Measurements from ENCODE around the gene UBAC1.
"Not testable (repeated sequence)": the region's sequence is repeated elsewhere in the genome, so short reads cannot be mapped to it uniquely, and the experiment has no call there.

UBAC1 gene

GRCh38 chr9:135914921-135915320 is 46.3 kb downstream of the UBAC1 start:
- no peak for FAIRE-seq

- not testable (repeated sequence) for FAIRE-seq
Observed at GRCh38 chr9:135911233-135911632, 49.9 kb downstream of the UBAC1 start.

- FAIRE-seq: no peak
Observed at GRCh38 chr9:135910757-135911156, 50.4 kb downstream of the UBAC1 start.

- FAIRE-seq: no peak
Observed at GRCh38 chr9:135910216-135910615, 51.0 kb downstream of the UBAC1 start.

GRCh38 chr9:135909371-135909770 is 51.8 kb downstream of the UBAC1 start:
- no peak for FAIRE-seq

GRCh38 chr9:135908754-135909204 is 52.4 kb downstream of the UBAC1 start:
- FAIRE-seq: no peak

GRCh38 chr9:135908093-135908753 is 53.0 kb downstream of the UBAC1 start:
- no peak for FAIRE-seq

GRCh38 chr9:135907431-135908092 is 53.6 kb downstream of the UBAC1 start, which contains the start of gene CAMSAP1:
CAMSAP1 (minus strand) TSS chr9:135907546; CDS start chr9:135907159, 387 bp downstream.
- FAIRE-seq: no peak

GRCh38 chr9:135907006-135907430 is 54.2 kb downstream of the UBAC1 start:
- FAIRE-seq: no peak

GRCh38 chr9:135906291-135907005 is 54.7 kb downstream of the UBAC1 start:
- FAIRE-seq: no peak

GRCh38 chr9:135905380-135906258 is 55.6 kb downstream of the UBAC1 start:
- FAIRE-seq: no peak

- FAIRE-seq: no peak
Observed at GRCh38 chr9:135903786-135904520, 57.2 kb downstream of the UBAC1 start.

GRCh38 chr9:135903358-135903656 is 57.9 kb downstream of the UBAC1 start:
- FAIRE-seq: no peak

GRCh38 chr9:135902655-135903357 is 58.4 kb downstream of the UBAC1 start:
- no peak for FAIRE-seq

- no peak for FAIRE-seq
Observed at GRCh38 chr9:135901826-135902225, 59.3 kb downstream of the UBAC1 start.

GRCh38 chr9:135901031-135901758 is 60.0 kb downstream of the UBAC1 start:
- FAIRE-seq: no peak

- FAIRE-seq: no peak
Observed at GRCh38 chr9:135898634-135899407, 62.4 kb downstream of the UBAC1 start.

- FAIRE-seq: no peak
Observed at GRCh38 chr9:135896626-135897025, 64.5 kb downstream of the UBAC1 start.

- no peak for FAIRE-seq
Observed at GRCh38 chr9:135896205-135896604, 65.0 kb downstream of the UBAC1 start.

Measured in TTC549 (cell line).